K562 (cell line): Measurements from ENCODE around the gene ALDH3A2. TPM values are rescaled to one million over a fixed set of nuclear protein-coding genes. Genes with fewer than 3 reads are reported as not detected.

Experiments used
- ATAC-seq: fragments of 200-7000 bp; cut with Tn5 transposase; 3 replicates; pipeline ENCODE4 v1.9.1; 2020; ENCODE audit warnings: moderate library complexity
- BruUV-seq: library from RNA; stranded (reverse); fragments of 400-500 nt; replicated peaks from 2 replicates; lab custom pipeline; 2021; lab: Mats Ljungman, UMichigan
- CTCF ChIA-PET: fragments of 300-600 bp; formaldehyde crosslinking; extraction: SDS; loops from one replicate; lab custom pipeline; 2021; ENCODE audit warnings: low intra/inter-chr PET ratio; lab: Yijun Ruan, JAX
- POLR2A ChIA-PET: fragments of 300-600, 350-650 bp; sonication (Branson Sonifier 250); formaldehyde crosslinking; extraction: SDS; loops from one replicate; lab custom pipeline; 2021; ENCODE audit warnings: antibody characterized with exemption, inconsistent platforms; lab: Yijun Ruan, JAX
- DNase-seq, 4 experiments: peaks; one replicate each; pipeline versions ENCODE4 v3.0.0 to v3.0.0-alpha.2; 2011 to 2018; ENCODE audit warnings: low spot score in 3 of 4, mixed read lengths in 3 of 4; ENCODE audit errors: extremely low read depth in 1 of 4
- FAIRE-seq: peaks from 2 replicates; lab custom pipeline; 2011; peaks lifted over from hg19 to GRCh38; lab: Jason Lieb, UNC
- H2AFZ ChIP-seq: 2 replicates; pipeline ENCODE4 v1.6.0; 2011; ENCODE audit warnings: low read depth, low read length, control low read depth, inconsistent platforms
- H3K27ac ChIP-seq: fragments of 200-600 bp; 3 replicates; pipeline ENCODE4 v1.8.0; 2011; ENCODE audit warnings: low read depth, mild to moderate bottlenecking, control low read depth, inconsistent platforms, low read length, moderate library complexity, mixed read lengths; ENCODE audit errors: extremely low read depth
- H3K27me3 ChIP-seq, 2 experiments: fragments of 300-600 bp in 1 of 2; 2 replicates in 1 of 2; 3 replicates in 1 of 2; pipeline versions ENCODE4 v1.6.0 to v1.8.0; 2011; ENCODE audit warnings: inconsistent platforms in 2 of 2, low read length in 2 of 2, mild to moderate bottlenecking in 1 of 2, mixed read lengths in 1 of 2, moderate library complexity in 1 of 2; ENCODE audit not compliant: control insufficient read depth in 2 of 2, insufficient read depth in 2 of 2
- H3K36me3 ChIP-seq: fragments of 300-600 bp; 3 replicates; pipeline ENCODE4 v1.8.0; 2011; ENCODE audit warnings: mild to moderate bottlenecking, low read length, inconsistent platforms; ENCODE audit not compliant: control insufficient read depth, insufficient read depth
- H3K4me1 ChIP-seq, 2 experiments: fragments of 200-600 bp in 1 of 2; replicated peaks in 1 of 2; 2 replicates in 1 of 2; 3 replicates in 1 of 2; pipeline versions ENCODE4 v1.5.1 to v1.8.0; 2011; ENCODE audit warnings: inconsistent platforms in 2 of 2, low read length in 2 of 2, mild to moderate bottlenecking in 1 of 2, mixed read lengths in 1 of 2, moderate library complexity in 1 of 2; ENCODE audit not compliant: control insufficient read depth in 2 of 2, insufficient read depth in 2 of 2
- H3K4me2 ChIP-seq: 2 replicates; pipeline ENCODE4 v1.6.1; 2011; ENCODE audit warnings: low read length, control low read depth, inconsistent platforms, mixed read lengths; ENCODE audit not compliant: insufficient read depth
- H3K4me3 ChIP-seq: fragments of 200-600 bp; sonication (generic), shearing (Covaris generic); 2 replicates; pipeline ENCODE4 v1.5.1; 2016; ENCODE audit warnings: control low read depth, inconsistent platforms
- H3K79me2 ChIP-seq: fragments of 200-600 bp; 3 replicates; pipeline ENCODE4 v1.8.0; 2011; ENCODE audit warnings: low read length, inconsistent platforms; ENCODE audit not compliant: control insufficient read depth, insufficient read depth
- H3K9ac ChIP-seq, 2 experiments: 2 replicates each; pipeline versions ENCODE4 v1.6.0 to v1.6.1; 2011; ENCODE audit warnings: low read depth in 2 of 2, low read length in 2 of 2, control low read depth in 1 of 2, inconsistent platforms in 1 of 2, mild to moderate bottlenecking in 1 of 2, mixed read lengths in 1 of 2; ENCODE audit not compliant: insufficient read depth in 1 of 2
- H3K9me1 ChIP-seq: one replicate; pipeline ENCODE4 v1.6.0; 2011; ENCODE audit warnings: inconsistent platforms, mild to moderate bottlenecking, low read length, moderate library complexity; ENCODE audit not compliant: control insufficient read depth, insufficient read depth
- H3K9me3 ChIP-seq: replicated peaks from 2 replicates; pipeline ENCODE4 v1.5.1; 2011; ENCODE audit warnings: low read depth, low read length, inconsistent platforms; ENCODE audit not compliant: control insufficient read depth, insufficient read depth
- H4K20me1 ChIP-seq: replicated peaks from 2 replicates; pipeline ENCODE4 v1.6.1; 2011; ENCODE audit warnings: low read length, inconsistent platforms, mixed read lengths; ENCODE audit not compliant: control insufficient read depth, insufficient read depth
- ETV6 ChIP-seq, 3 experiments: fragments of 150-350 bp in 1 of 3; sonication (generic) in 1 of 3; formaldehyde crosslinking in 1 of 3; IDR thresholded peaks; 2 replicates each; pipeline versions ENCODE4 v1.6.1 to v1.8.0; 2014 to 2022; ENCODE audit warnings: borderline replicate concordance in 2 of 3, low read depth in 2 of 3, antibody characterized with exemption in 1 of 3, low read length in 1 of 3, mild to moderate bottlenecking in 1 of 3, missing genetic modification reagents in 1 of 3
- ZNF133 ChIP-seq: fragments of 250-450 bp; sonication (Bioruptor Pico); IDR thresholded peaks from 2 replicates; pipeline ENCODE4 v1.4.0; 2020; ENCODE audit warnings: mild to moderate bottlenecking
- ZNF57 ChIP-seq: fragments of 450-650 bp; formaldehyde crosslinking; IDR thresholded peaks from 2 replicates; pipeline ENCODE4 v1.4.0; 2020; ENCODE audit warnings: mild to moderate bottlenecking, moderate library complexity
- ZNF609 ChIP-seq: sonication (generic); formaldehyde crosslinking; IDR thresholded peaks from 2 replicates; pipeline ENCODE4 v1.8.1; 2023; ENCODE audit warnings: missing genetic modification reagents, mild to moderate bottlenecking, borderline replicate concordance
- ZNF696 ChIP-seq: fragments of 250-450 bp; sonication (Bioruptor Pico); conservative IDR thresholded peaks from 2 replicates; pipeline ENCODE4 v1.4.0; 2020; ENCODE audit warnings: mild to moderate bottlenecking, moderate library complexity
- WGBS: fragments of 100-300 bp; shearing (Covaris generic); methylation state at CpG from one replicate; pipeline ENCODE4 v1.1.6; 2016; ENCODE audit warnings: low coverage, mixed read lengths; ENCODE audit not compliant: insufficient coverage; ENCODE audit errors: missing lambda C conversion rate; 5-methylcytosine and 5-hydroxymethylcytosine counted together
- in situ Hi-C: fragments of 300-500 bp; cut with MboI; formaldehyde crosslinking; loops from 4 replicates; pipeline ENCODE4 v1.15.0; 2018; ENCODE audit warnings: inconsistent platforms, mixed read lengths
- intact Hi-C: fragments of 100-400 bp; cut with micrococcal nuclease; formaldehyde crosslinking; loops from 2 replicates; pipeline ENCODE4 v1.14.2; 2022
- polyA plus RNA-seq, 8 experiments: library from polyadenylated mRNA; depleted of rRNA in 4 of 8; stranded (reverse) in 5 of 8; unstranded in 3 of 8; fragments of >200 nt; fragmentation: Nextera tagmentation in 2 of 8; fragmentation: Illumina TruSeq in 1 of 8; extraction: Ambion mirVana in 2 of 8; extraction: Trizol in 1 of 8; gene quantifications; 2 replicates each; pipeline versions ENCODE4 v1.2.1 to v1.2.3, GENCODE V29; 2011 to 2014; ENCODE audit warnings: inconsistent platforms in 1 of 8, missing spikeins in 1 of 8
- total RNA-seq, 7 experiments: library from RNA; depleted of rRNA in 6 of 7; stranded (reverse); fragments of >200 nt in 6 of 7; fragmentation: Illumina TruSeq in 2 of 7; extraction: Trizol in 2 of 7; gene quantifications; 2 replicates each; pipeline versions ENCODE4 v1.2.1 to v1.2.3, GENCODE V29; 2011 to 2021; ENCODE audit warnings: low replicate concordance in 1 of 7
- TF ChIP-seq, protein P1 (sequence below): fragments of 200-600 bp; sonication (generic); IDR thresholded peaks from one replicate; pipeline ENCODE4 v1.6.1; 2012; ENCODE audit warnings: mild to moderate bottlenecking, low read depth, low read length, inconsistent platforms

The ALDH3A2 gene
- total and polyA plus RNA-seq, 9 of the 15 experiments (the other 6 are each of a cell fraction or from before 2014, with no cell fraction given): 0.01 to 0.78 (median 0.12) TPM; not detected in 5

GRCh38 chr17:19720210-19720475 lies 71.6 kb downstream of the ALDH3A2 start:
- intact Hi-C loops: no loop called here
- 0% methylated on average over 5 of the region's 5 CpGs for WGBS
- Histone ChIP-seq H3K27me3 (peaks cover 0 to 44% of the 10 kb centered on the region in 2 experiments; a peak in 2 of 5 replicates), H3K9me3 (no peaks in the 10 kb centered on the region), H3K4me2 (no peak overlapping the region), H3K9me1 (no peaks in the 10 kb centered on the region), H4K20me1 (no peaks in the 10 kb centered on the region), H3K4me3 (no peak overlapping the region), H2AFZ (no peak overlapping the region), H3K9ac (no peak overlapping the region), H3K27ac (no peak overlapping the region), H3K4me1 (peaks cover 0 to 4% of the 10 kb centered on the region in 2 experiments; a peak in 1 of 5 replicates), H3K79me2 (no peaks in the 10 kb centered on the region), H3K36me3 (no peaks in the 10 kb centered on the region)
- BruUV-seq: no TSS peak
- ATAC-seq (no peak), DNase-seq (no peak), FAIRE-seq (no peak)
- POLR2A ChIA-PET: no interaction called here
- CTCF ChIA-PET: no interaction called here
- in situ Hi-C loops: no loop called here
- TF ChIP-seq ZNF696 (CRISPR knock-in tag) (no peak), ETV6 (IDR thresholded peaks at IDR 0.05; ENCODE audit: borderline replicate concordance in 1 of 2, low read depth in 2 of 2, low read length in 1 of 2) (no peak), ETV6 (CRISPR knock-in tag; IDR thresholded peaks at IDR 0.05; ENCODE audit: borderline replicate concordance) (no peak), ZNF609 (CRISPR knock-in tag) (no peak), ZNF133 (no peak), ZNF57 (no peak)
- TF ChIP-seq, protein P1, sequence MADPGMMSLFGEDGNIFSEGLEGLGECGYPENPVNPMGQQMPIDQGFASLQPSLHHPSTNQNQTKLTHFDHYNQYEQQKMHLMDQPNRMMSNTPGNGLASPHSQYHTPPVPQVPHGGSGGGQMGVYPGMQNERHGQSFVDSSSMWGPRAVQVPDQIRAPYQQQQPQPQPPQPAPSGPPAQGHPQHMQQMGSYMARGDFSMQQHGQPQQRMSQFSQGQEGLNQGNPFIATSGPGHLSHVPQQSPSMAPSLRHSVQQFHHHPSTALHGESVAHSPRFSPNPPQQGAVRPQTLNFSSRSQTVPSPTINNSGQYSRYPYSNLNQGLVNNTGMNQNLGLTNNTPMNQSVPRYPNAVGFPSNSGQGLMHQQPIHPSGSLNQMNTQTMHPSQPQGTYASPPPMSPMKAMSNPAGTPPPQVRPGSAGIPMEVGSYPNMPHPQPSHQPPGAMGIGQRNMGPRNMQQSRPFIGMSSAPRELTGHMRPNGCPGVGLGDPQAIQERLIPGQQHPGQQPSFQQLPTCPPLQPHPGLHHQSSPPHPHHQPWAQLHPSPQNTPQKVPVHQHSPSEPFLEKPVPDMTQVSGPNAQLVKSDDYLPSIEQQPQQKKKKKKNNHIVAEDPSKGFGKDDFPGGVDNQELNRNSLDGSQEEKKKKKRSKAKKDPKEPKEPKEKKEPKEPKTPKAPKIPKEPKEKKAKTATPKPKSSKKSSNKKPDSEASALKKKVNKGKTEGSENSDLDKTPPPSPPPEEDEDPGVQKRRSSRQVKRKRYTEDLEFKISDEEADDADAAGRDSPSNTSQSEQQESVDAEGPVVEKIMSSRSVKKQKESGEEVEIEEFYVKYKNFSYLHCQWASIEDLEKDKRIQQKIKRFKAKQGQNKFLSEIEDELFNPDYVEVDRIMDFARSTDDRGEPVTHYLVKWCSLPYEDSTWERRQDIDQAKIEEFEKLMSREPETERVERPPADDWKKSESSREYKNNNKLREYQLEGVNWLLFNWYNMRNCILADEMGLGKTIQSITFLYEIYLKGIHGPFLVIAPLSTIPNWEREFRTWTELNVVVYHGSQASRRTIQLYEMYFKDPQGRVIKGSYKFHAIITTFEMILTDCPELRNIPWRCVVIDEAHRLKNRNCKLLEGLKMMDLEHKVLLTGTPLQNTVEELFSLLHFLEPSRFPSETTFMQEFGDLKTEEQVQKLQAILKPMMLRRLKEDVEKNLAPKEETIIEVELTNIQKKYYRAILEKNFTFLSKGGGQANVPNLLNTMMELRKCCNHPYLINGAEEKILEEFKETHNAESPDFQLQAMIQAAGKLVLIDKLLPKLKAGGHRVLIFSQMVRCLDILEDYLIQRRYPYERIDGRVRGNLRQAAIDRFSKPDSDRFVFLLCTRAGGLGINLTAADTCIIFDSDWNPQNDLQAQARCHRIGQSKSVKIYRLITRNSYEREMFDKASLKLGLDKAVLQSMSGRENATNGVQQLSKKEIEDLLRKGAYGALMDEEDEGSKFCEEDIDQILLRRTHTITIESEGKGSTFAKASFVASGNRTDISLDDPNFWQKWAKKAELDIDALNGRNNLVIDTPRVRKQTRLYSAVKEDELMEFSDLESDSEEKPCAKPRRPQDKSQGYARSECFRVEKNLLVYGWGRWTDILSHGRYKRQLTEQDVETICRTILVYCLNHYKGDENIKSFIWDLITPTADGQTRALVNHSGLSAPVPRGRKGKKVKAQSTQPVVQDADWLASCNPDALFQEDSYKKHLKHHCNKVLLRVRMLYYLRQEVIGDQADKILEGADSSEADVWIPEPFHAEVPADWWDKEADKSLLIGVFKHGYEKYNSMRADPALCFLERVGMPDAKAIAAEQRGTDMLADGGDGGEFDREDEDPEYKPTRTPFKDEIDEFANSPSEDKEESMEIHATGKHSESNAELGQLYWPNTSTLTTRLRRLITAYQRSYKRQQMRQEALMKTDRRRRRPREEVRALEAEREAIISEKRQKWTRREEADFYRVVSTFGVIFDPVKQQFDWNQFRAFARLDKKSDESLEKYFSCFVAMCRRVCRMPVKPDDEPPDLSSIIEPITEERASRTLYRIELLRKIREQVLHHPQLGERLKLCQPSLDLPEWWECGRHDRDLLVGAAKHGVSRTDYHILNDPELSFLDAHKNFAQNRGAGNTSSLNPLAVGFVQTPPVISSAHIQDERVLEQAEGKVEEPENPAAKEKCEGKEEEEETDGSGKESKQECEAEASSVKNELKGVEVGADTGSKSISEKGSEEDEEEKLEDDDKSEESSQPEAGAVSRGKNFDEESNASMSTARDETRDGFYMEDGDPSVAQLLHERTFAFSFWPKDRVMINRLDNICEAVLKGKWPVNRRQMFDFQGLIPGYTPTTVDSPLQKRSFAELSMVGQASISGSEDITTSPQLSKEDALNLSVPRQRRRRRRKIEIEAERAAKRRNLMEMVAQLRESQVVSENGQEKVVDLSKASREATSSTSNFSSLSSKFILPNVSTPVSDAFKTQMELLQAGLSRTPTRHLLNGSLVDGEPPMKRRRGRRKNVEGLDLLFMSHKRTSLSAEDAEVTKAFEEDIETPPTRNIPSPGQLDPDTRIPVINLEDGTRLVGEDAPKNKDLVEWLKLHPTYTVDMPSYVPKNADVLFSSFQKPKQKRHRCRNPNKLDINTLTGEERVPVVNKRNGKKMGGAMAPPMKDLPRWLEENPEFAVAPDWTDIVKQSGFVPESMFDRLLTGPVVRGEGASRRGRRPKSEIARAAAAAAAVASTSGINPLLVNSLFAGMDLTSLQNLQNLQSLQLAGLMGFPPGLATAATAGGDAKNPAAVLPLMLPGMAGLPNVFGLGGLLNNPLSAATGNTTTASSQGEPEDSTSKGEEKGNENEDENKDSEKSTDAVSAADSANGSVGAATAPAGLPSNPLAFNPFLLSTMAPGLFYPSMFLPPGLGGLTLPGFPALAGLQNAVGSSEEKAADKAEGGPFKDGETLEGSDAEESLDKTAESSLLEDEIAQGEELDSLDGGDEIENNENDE: no peak
